ENCODE results near the gene MMP1. TPM values are rescaled to one million over a fixed set of nuclear protein-coding genes. Genes with fewer than 3 reads are reported as not detected.

Gene MMP1
- total and polyA plus RNA-seq, 2 experiments from 2014 or later: 0.94 TPM; not detected in 1

GRCh38 chr11:102784380-102784779 is 13.6 kb downstream of the MMP1 start:
- no peak for DNase-seq (ENCODE audit: low read depth in 1 of 2, low spot score in 1 of 2)
- no peak overlapping the region for H3K27ac ChIP-seq
- TF ChIP-seq, protein P1, sequence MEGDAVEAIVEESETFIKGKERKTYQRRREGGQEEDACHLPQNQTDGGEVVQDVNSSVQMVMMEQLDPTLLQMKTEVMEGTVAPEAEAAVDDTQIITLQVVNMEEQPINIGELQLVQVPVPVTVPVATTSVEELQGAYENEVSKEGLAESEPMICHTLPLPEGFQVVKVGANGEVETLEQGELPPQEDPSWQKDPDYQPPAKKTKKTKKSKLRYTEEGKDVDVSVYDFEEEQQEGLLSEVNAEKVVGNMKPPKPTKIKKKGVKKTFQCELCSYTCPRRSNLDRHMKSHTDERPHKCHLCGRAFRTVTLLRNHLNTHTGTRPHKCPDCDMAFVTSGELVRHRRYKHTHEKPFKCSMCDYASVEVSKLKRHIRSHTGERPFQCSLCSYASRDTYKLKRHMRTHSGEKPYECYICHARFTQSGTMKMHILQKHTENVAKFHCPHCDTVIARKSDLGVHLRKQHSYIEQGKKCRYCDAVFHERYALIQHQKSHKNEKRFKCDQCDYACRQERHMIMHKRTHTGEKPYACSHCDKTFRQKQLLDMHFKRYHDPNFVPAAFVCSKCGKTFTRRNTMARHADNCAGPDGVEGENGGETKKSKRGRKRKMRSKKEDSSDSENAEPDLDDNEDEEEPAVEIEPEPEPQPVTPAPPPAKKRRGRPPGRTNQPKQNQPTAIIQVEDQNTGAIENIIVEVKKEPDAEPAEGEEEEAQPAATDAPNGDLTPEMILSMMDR (IDR thresholded peaks at IDR 0.05; ENCODE audit: low read depth, low read length): no peak
- H3K36me3 ChIP-seq: no peaks in the 10 kb centered on the region
- H3K9me3 ChIP-seq (ENCODE audit: low read depth): no peaks in the 10 kb centered on the region
- peaks cover 3% of the 10 kb centered on the region for H3K4me1 ChIP-seq (ENCODE audit: low read depth)
- H3K27me3 ChIP-seq: no peaks in the 10 kb centered on the region
- H3K4me3 ChIP-seq: no peak overlapping the region

- TF ChIP-seq, protein P1 (IDR thresholded peaks at IDR 0.05; ENCODE audit: low read depth, low read length): no peak
- H3K27me3 ChIP-seq: no peaks in the 10 kb centered on the region
- no peaks in the 10 kb centered on the region for H3K9me3 ChIP-seq (ENCODE audit: low read depth)
- peaks cover 3% of the 10 kb centered on the region for H3K4me1 ChIP-seq (ENCODE audit: low read depth)
- no peak for DNase-seq (ENCODE audit: low read depth in 1 of 2, low spot score in 1 of 2)
- no peak overlapping the region for H3K4me3 ChIP-seq
- no peak overlapping the region for H3K27ac ChIP-seq
- H3K36me3 ChIP-seq: no peaks in the 10 kb centered on the region
These were observed 14.2 kb downstream of the MMP1 start for GRCh38 chr11:102783720-102784119.

DNA sequence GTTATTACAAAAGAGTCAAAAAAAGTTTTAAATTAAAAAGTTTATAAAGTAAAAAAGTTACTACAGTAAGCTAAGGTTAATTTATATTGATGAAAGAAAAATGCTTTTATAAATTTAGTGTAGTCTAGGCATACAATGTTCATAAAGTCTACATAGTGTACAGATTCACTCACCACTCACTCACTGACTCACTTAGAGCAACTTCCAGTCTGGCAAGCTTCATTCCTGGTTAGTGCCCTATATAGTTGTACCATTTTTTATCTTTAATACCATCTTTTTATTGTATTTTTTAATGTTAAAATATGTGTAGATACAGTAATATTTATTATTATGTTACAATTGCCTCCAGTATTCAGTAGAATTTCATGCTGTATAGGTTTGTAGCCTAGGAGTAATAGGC is 14.9 kb downstream of the MMP1 start:
- no peaks in the 10 kb centered on the region for H3K9me3 ChIP-seq (ENCODE audit: low read depth)
- H3K27me3 ChIP-seq: no peaks in the 10 kb centered on the region
- peaks cover 3% of the 10 kb centered on the region for H3K4me1 ChIP-seq (ENCODE audit: low read depth)
- no peak for DNase-seq (ENCODE audit: low read depth in 1 of 2, low spot score in 1 of 2)
- TF ChIP-seq, protein P1 (IDR thresholded peaks at IDR 0.05; ENCODE audit: low read depth, low read length): no peak
- H3K4me3 ChIP-seq: no peak overlapping the region
- no peak overlapping the region for H3K27ac ChIP-seq
- H3K36me3 ChIP-seq: no peaks in the 10 kb centered on the region

- Histone ChIP-seq H3K27ac (no peak overlapping the region), H3K4me1 (ENCODE audit: low read depth) (peaks cover 3% of the 10 kb centered on the region), H3K9me3 (ENCODE audit: low read depth) (no peaks in the 10 kb centered on the region), H3K4me3 (no peak overlapping the region), H3K36me3 (no peaks in the 10 kb centered on the region), H3K27me3 (no peaks in the 10 kb centered on the region)
- no peak for DNase-seq (ENCODE audit: low read depth in 1 of 2, low spot score in 1 of 2)
- TF ChIP-seq, protein P1 (IDR thresholded peaks at IDR 0.05; ENCODE audit: low read depth, low read length): no peak
These were observed 16.3 kb downstream of the MMP1 start for GRCh38 chr11:102781676-102782075.

GRCh38 chr11:102780491-102780918 is 17.5 kb downstream of the MMP1 start, which contains the start of gene MMP10:
MMP10 (minus strand) TSS chr11:102780628; CDS start chr11:102780591, 37 bp downstream.
- H3K27me3 ChIP-seq: no peaks in the 10 kb centered on the region
- H3K36me3 ChIP-seq: no peaks in the 10 kb centered on the region
- DNase-seq (ENCODE audit: low read depth in 1 of 2, low spot score in 1 of 2): peak; percentile 19 to 55

More at GRCh38 chr11:102780491-102780918, 17.5 kb downstream of the MMP1 start, which contains the start of gene MMP10:
- Histone ChIP-seq H3K9me3 (ENCODE audit: low read depth) (no peaks in the 10 kb centered on the region), H3K4me3 (no peak within 1 kb of the TSS), H3K27ac (no peak within 1 kb of the TSS), H3K4me1 (ENCODE audit: low read depth) (peaks cover 3% of the 10 kb centered on the region)
- TF ChIP-seq, protein P1 (IDR thresholded peaks at IDR 0.05; ENCODE audit: low read depth, low read length): peak; percentile 62
